Endothelial cell of umbilical vein (primary cell): ENCODE data around the gene GALNT17. TPM values are rescaled to one million over a fixed set of nuclear protein-coding genes. Genes with fewer than 3 reads are reported as not detected.

Source experiments
- BruUV-seq: library from RNA; stranded (reverse); fragments of 400-500 nt; replicated peaks from 2 replicates; lab custom pipeline; 2021; lab: Mats Ljungman, UMichigan
- CTCF ChIA-PET: fragments of 300-600, 350-600 bp; sonication (Branson Sonifier 250); formaldehyde crosslinking; loops from one replicate; lab custom pipeline; 2021; ENCODE audit warnings: antibody characterized with exemption, inconsistent platforms; lab: Charles Lee
- POLR2A ChIA-PET: fragments of 300-600, 350-600 bp; sonication (Branson Sonifier 250); formaldehyde crosslinking; loops from one replicate; lab custom pipeline; 2021; ENCODE audit warnings: antibody characterized with exemption, inconsistent platforms; lab: Charles Lee
- DNase-seq: peaks from one replicate; pipeline ENCODE4 v3.0.0-alpha.2; 2011; ENCODE audit warnings: low read depth, low spot score
- FAIRE-seq: peaks from 2 replicates; lab custom pipeline; 2011; peaks lifted over from hg19 to GRCh38; lab: Jason Lieb, UNC
- H2AFZ ChIP-seq: 2 replicates; pipeline ENCODE4 v1.6.0; 2012; ENCODE audit warnings: low read depth, low read length, control low read depth, inconsistent platforms
- H3K27ac ChIP-seq: 2 replicates; pipeline ENCODE4 v1.5.1; 2011; ENCODE audit warnings: low read depth, mild to moderate bottlenecking, control low read depth, low read length, moderate library complexity; ENCODE audit not compliant: insufficient read depth
- H3K27me3 ChIP-seq, 2 experiments: 2 replicates each; pipeline versions ENCODE4 v1.6.0 to v1.6.1; 2011; ENCODE audit warnings: low read length in 2 of 2, mixed read lengths in 1 of 2; ENCODE audit not compliant: control insufficient read depth in 2 of 2, insufficient read depth in 2 of 2
- H3K36me3 ChIP-seq, 2 experiments: 2 replicates in 1 of 2; 3 replicates in 1 of 2; pipeline ENCODE4 v1.5.1; 2011; ENCODE audit warnings: low read length in 2 of 2, mild to moderate bottlenecking in 1 of 2, moderate library complexity in 1 of 2; ENCODE audit not compliant: control insufficient read depth in 2 of 2, insufficient read depth in 2 of 2; ENCODE audit errors: extremely low read depth in 1 of 2
- H3K4me1 ChIP-seq: 3 replicates; pipeline ENCODE4 v1.5.1; 2011; ENCODE audit warnings: mild to moderate bottlenecking, low read length; ENCODE audit not compliant: control insufficient read depth, insufficient read depth; ENCODE audit errors: extremely low read depth
- H3K4me2 ChIP-seq: 2 replicates; pipeline ENCODE4 v1.6.1; 2011; ENCODE audit warnings: low read length, control low read depth, mixed read lengths; ENCODE audit not compliant: insufficient read depth
- H3K4me3 ChIP-seq, 3 experiments: fragments of 200-600 bp in 1 of 3; sonication (generic), shearing (Covaris generic) in 1 of 3; replicated peaks in 1 of 3; 2 replicates each; pipeline ENCODE4 v1.5.1; 2011 to 2016; ENCODE audit warnings: control low read depth in 3 of 3, low read length in 3 of 3, mild to moderate bottlenecking in 2 of 3, inconsistent platforms in 1 of 3, low read depth in 1 of 3, moderate library complexity in 1 of 3; ENCODE audit not compliant: insufficient read depth in 1 of 3
- H3K79me2 ChIP-seq: 2 replicates; pipeline ENCODE4 v1.6.0; 2012; ENCODE audit warnings: low read length, inconsistent platforms; ENCODE audit not compliant: control insufficient read depth, insufficient read depth
- H3K9ac ChIP-seq: replicated peaks from 2 replicates; pipeline ENCODE3; 2011; ENCODE audit warnings: low read length, control low read depth; ENCODE audit not compliant: insufficient read depth; ENCODE audit errors: extremely low read depth
- H3K9me1 ChIP-seq: replicated peaks from 3 replicates; pipeline ENCODE4 v1.6.0; 2011; ENCODE audit warnings: mild to moderate bottlenecking, low read length; ENCODE audit not compliant: control insufficient read depth, insufficient read depth; ENCODE audit errors: extremely low read depth
- H3K9me3 ChIP-seq: replicated peaks from 2 replicates; pipeline ENCODE4 v1.5.1; 2012; ENCODE audit warnings: low read length, inconsistent platforms; ENCODE audit not compliant: control insufficient read depth, insufficient read depth
- H4K20me1 ChIP-seq: replicated peaks from 2 replicates; pipeline ENCODE3; 2011; ENCODE audit warnings: mild to moderate bottlenecking, low read length; ENCODE audit not compliant: control insufficient read depth, insufficient read depth; ENCODE audit errors: extremely low read depth
- CTCF ChIP-seq, 2 donors: IDR thresholded peaks; 1 replicate in 1 of 2; 2 replicates in 1 of 2; pipeline ENCODE4 v1.5.1; 2011; ENCODE audit warnings: low read length in 2 of 2, mild to moderate bottlenecking in 2 of 2, moderate library complexity in 2 of 2, control low read depth in 1 of 2, inconsistent platforms in 1 of 2, low read depth in 1 of 2; ENCODE audit not compliant: insufficient read depth in 1 of 2; ENCODE audit errors: extremely low read depth in 1 of 2
- EZH2 ChIP-seq: IDR thresholded peaks from 2 replicates; pipeline ENCODE4 v1.6.1; 2012; ENCODE audit warnings: borderline replicate concordance, low read depth, mild to moderate bottlenecking, moderate library complexity, low read length, inconsistent platforms; ENCODE audit not compliant: severe bottlenecking
- FOS ChIP-seq: IDR thresholded peaks from 2 replicates; pipeline ENCODE4 v1.6.1; 2011; ENCODE audit warnings: mild to moderate bottlenecking, low read length, moderate library complexity, borderline replicate concordance; ENCODE audit not compliant: insufficient read depth
- GATA2 ChIP-seq: IDR thresholded peaks from 2 replicates; pipeline ENCODE4 v1.7.0; 2011; ENCODE audit warnings: low read depth, mild to moderate bottlenecking, moderate library complexity, mixed read lengths, low read length; ENCODE audit not compliant: insufficient read length, insufficient read depth
- JUN ChIP-seq: IDR thresholded peaks from 2 replicates; pipeline ENCODE4 v1.6.1; 2011; ENCODE audit warnings: borderline replicate concordance, low read depth; ENCODE audit not compliant: insufficient read length, insufficient read depth
- MYC ChIP-seq: IDR thresholded peaks from one replicate; pipeline ENCODE4 v1.6.1; 2011; ENCODE audit warnings: mild to moderate bottlenecking, low read depth, low read length
- POLR2A ChIP-seq: IDR thresholded peaks from 2 replicates; pipeline ENCODE4 v1.6.1; 2012; ENCODE audit warnings: low read depth, mild to moderate bottlenecking, control low read depth, low read length
- POLR2AphosphoS5 ChIP-seq: IDR thresholded peaks from 2 replicates; pipeline ENCODE4 v1.6.1; 2012; ENCODE audit warnings: low read depth, mild to moderate bottlenecking, control low read depth, low read length, moderate library complexity; ENCODE audit not compliant: insufficient read depth
- dilution Hi-C: fragments of 300-500 bp; cut with MboI; formaldehyde crosslinking; loops from one replicate; pipeline ENCODE4 v1.15.0; 2019; ENCODE audit warnings: low sequenced_read_pairs; ENCODE audit not compliant: extremely low pct_ligation_motif_present
- intact Hi-C: fragments of 100-400 bp; cut with micrococcal nuclease; formaldehyde crosslinking; loops from one replicate; pipeline ENCODE4 v1.10.0; 2022
- polyA plus RNA-seq, 4 experiments: library from polyadenylated mRNA; depleted of rRNA in 3 of 4; stranded (reverse) in 3 of 4; unstranded in 1 of 4; fragments of >200 nt; gene quantifications; 2 replicates each; pipeline versions ENCODE4 v1.2.1 to v1.2.3, GENCODE V29; 2011 to 2012; ENCODE audit warnings: missing spikeins in 1 of 4
- total RNA-seq: library from RNA; stranded (reverse); gene quantifications from 2 replicates; pipeline ENCODE4 v1.2.3, GENCODE V29; 2021
- TF ChIP-seq, protein P1 (sequence below): IDR thresholded peaks from 2 replicates; pipeline ENCODE4 v1.6.1; 2011; ENCODE audit not compliant: insufficient read depth, insufficient read length

The GALNT17 gene
- total and polyA plus RNA-seq, 2 donors (not counting 3 experiments of a cell fraction or from before 2014, with no cell fraction given) = not detected

DNA sequence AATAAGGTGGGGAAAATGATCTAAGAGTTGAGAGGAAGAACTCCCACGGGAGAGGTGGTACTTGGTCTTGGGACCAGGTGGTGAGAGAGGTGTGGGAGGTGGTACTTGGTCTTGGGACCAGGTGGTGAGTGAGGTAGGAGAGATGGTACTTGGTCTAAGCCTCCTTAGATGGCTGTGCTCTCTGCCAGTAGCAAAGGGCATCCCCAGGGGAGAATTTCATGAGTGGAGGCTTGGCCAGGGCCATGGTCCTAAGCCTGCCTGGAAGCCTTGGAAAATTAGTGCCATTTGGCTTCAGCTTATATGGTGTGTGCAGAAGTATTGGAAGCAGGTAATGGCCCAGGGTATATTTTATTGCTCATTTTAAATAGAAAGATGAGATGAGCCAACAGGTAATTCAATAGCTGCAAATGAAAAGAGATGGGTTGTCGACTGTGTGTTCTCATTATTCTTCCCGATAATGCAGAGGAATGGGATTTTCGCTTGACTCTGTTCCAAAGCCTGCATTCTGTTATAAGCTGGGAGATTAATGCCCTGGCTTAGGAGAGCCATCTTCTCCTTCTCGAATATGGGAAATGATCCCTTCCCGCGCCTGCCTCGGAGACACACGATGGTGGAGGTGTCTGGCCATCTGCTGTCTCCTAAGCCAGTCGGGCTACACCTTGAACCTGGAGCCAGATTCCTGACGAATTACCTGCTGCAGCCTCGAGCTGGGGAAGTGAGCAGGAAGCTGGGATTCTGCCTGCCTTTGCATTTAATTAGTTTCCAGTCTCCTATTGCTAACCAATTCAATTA lies 287.8 kb downstream of the GALNT17 start:
- no peak for DNase-seq
- peaks cover 2% of the 10 kb centered on the region for H3K9me3 ChIP-seq
- no peak overlapping the region for H3K4me3 ChIP-seq
- H3K79me2 ChIP-seq = no peaks in the 10 kb centered on the region
- TF ChIP-seq EZH2 = no peak
- TF ChIP-seq POLR2AphosphoS5 = no peak
- no peak for TF ChIP-seq JUN
- TF ChIP-seq CTCF (IDR thresholded peaks at IDR 0.05; ENCODE audit: extremely low read depth in 1 of 2, insufficient read depth in 1 of 2, low read depth in 1 of 2, low read length in 2 of 2) = no peak
- TF ChIP-seq POLR2A = no peak
- TF ChIP-seq, protein P1, sequence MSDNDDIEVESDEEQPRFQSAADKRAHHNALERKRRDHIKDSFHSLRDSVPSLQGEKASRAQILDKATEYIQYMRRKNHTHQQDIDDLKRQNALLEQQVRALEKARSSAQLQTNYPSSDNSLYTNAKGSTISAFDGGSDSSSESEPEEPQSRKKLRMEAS = no peak
- no peak for TF ChIP-seq GATA2
- no peak for TF ChIP-seq FOS
- no peak for TF ChIP-seq MYC
- CTCF ChIA-PET = no interaction called here
- BruUV-seq = no TSS peak
- no peak overlapping the region for H2AFZ ChIP-seq
- H3K27me3 ChIP-seq = no peaks in the 10 kb centered on the region
- H3K9ac ChIP-seq = no peak overlapping the region
- no peak overlapping the region for H3K27ac ChIP-seq
- H3K4me1 ChIP-seq = no peaks in the 10 kb centered on the region
- H3K9me1 ChIP-seq = no peaks in the 10 kb centered on the region
- no peak overlapping the region for H3K4me2 ChIP-seq
- no peaks in the 10 kb centered on the region for H3K36me3 ChIP-seq
- dilution Hi-C loops = no loop called here
- H4K20me1 ChIP-seq = no peaks in the 10 kb centered on the region
- POLR2A ChIA-PET = no interaction called here
- intact Hi-C loops = no loop called here
- FAIRE-seq = no peak
